Neuron (in vitro differentiated cells): ENCODE measurements around the gene ZNRD2.
A peak's percentile ranks its signal among the peaks of the same experiment; 100 is the strongest.
"Not testable (repeated sequence)": the region's sequence is repeated elsewhere in the genome, so short reads cannot be mapped to it uniquely, and the experiment has no call there.

ENCODE experiments used
- H2AFZ ChIP-seq: one replicate; pipeline ENCODE4 v1.6.1; 2013; ENCODE audit warnings: low read depth, mild to moderate bottlenecking, inconsistent platforms, low read length, moderate library complexity
- H3K27me3 ChIP-seq: one replicate; pipeline ENCODE4 v1.6.1; 2013; ENCODE audit warnings: low read length; ENCODE audit not compliant: insufficient read depth
- H3K36me3 ChIP-seq: one replicate; pipeline ENCODE4 v1.6.1; 2013; ENCODE audit warnings: low read length; ENCODE audit not compliant: insufficient read depth
- H3K4me1 ChIP-seq: one replicate; pipeline ENCODE4 v1.6.1; 2013; ENCODE audit warnings: low read length; ENCODE audit not compliant: insufficient read depth
- H3K4me3 ChIP-seq: 2 replicates; pipeline ENCODE4 v1.5.1; 2013; ENCODE audit warnings: mild to moderate bottlenecking, low read length, moderate library complexity
- H3K9me3 ChIP-seq: one replicate; pipeline ENCODE4 v1.6.1; 2013; ENCODE audit warnings: low read length

Gene ZNRD2

GRCh38 chr11:65564879-65565559 is 5.3 kb upstream of the ZNRD2 start:
- not testable (repeated sequence) for H3K36me3 ChIP-seq, H3K4me3 ChIP-seq, H3K9me3 ChIP-seq, H2AFZ ChIP-seq, H3K27me3 ChIP-seq
- H3K4me1 ChIP-seq = peaks cover 26% of the 10 kb centered on the region

GRCh38 chr11:65565624-65566453 is 4.4 kb upstream of the ZNRD2 start:
- Histone ChIP-seq H3K9me3 (no peaks in the 10 kb centered on the region), H2AFZ (no peak overlapping the region), H3K27me3 (no peaks in the 10 kb centered on the region), H3K4me1 (peaks cover 23% of the 10 kb centered on the region), H3K4me3 (no peak overlapping the region), H3K36me3 (peaks cover 2% of the 10 kb centered on the region)

DNA sequence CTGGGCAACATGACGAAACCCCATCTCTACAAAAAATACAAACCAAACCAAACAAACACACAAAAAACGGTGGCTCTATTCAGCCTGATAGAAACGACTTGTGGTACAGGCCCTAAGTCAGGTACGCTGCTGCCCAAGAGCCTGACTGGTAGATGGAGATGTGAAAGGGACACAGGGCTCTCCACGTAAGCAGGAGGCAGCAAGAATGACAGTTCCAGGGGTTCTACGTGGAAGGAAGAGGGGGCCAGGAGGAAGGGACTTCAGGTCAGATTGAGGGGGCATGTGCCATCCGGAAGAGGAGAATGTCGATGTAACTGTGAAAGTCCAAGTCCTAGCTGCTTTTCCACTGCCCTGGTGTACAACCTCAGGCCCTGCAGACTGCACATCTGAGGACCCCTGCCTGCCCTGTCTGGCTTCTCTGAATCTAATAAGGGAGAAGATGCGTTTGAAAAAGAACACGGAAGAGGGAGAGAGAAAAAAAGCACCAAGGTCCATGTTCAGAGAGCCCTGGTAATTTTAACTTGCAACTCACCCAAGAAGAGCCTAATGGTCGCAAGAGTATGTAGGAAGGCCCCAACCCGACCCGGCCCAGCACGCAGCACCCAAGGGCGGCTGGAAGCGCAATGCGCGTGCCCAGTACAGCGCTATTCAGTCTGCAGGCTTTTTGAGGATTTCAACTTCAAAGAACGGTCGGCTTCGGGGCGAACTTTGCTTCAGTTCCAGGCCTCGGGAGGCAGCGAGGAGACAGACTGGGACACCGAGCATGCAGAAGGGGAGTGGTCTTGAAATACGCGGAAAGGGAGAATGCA is 909 bp upstream of the ZNRD2 start:
- Histone ChIP-seq H3K4me1 (peaks cover 41% of the 10 kb centered on the region), H3K9me3 (no peaks in the 10 kb centered on the region), H2AFZ (peak overlapping the region; percentile 27), H3K36me3 (peaks cover 6% of the 10 kb centered on the region), H3K27me3 (no peaks in the 10 kb centered on the region), H3K4me3 (peak overlapping the region; percentile 73)

GRCh38 chr11:65571420-65571819 is 1.1 kb downstream of the ZNRD2 start:
- Histone ChIP-seq H3K4me3 (peak overlapping the region; percentile 73), H3K27me3 (no peaks in the 10 kb centered on the region)

DNA sequence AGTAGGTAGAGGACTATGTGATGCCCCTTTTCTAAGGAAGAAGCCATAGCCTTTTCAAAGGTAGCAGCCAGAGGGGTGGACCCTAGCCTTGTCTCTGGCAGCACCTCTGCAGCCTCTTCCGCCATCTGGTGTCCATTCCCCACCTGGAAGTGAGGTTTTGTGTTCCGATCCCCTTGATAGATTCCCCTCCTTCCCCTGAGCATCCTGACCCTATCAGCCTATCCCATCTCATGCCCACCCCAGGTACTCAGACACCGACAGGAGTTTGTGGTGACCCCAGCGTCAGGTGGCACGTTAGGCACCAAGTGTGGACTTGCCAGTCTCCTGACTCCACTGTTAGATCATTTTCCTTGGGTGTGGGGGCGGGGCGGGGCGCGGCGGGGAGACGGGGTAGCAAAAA is 1.7 kb downstream of the ZNRD2 start:
- H3K9me3 ChIP-seq = no peaks in the 10 kb centered on the region
- peak overlapping the region; percentile 73 for H3K4me3 ChIP-seq
- peaks cover 13% of the 10 kb centered on the region for H3K36me3 ChIP-seq
- H2AFZ ChIP-seq = no peak overlapping the region
- peaks cover 47% of the 10 kb centered on the region for H3K4me1 ChIP-seq
- H3K27me3 ChIP-seq = no peaks in the 10 kb centered on the region

More at GRCh38 chr11:65571420-65571819, 1.1 kb downstream of the ZNRD2 start:
- Histone ChIP-seq H2AFZ (no peak overlapping the region), H3K4me1 (peaks cover 44% of the 10 kb centered on the region), H3K9me3 (no peaks in the 10 kb centered on the region), H3K36me3 (peaks cover 13% of the 10 kb centered on the region)

DNA sequence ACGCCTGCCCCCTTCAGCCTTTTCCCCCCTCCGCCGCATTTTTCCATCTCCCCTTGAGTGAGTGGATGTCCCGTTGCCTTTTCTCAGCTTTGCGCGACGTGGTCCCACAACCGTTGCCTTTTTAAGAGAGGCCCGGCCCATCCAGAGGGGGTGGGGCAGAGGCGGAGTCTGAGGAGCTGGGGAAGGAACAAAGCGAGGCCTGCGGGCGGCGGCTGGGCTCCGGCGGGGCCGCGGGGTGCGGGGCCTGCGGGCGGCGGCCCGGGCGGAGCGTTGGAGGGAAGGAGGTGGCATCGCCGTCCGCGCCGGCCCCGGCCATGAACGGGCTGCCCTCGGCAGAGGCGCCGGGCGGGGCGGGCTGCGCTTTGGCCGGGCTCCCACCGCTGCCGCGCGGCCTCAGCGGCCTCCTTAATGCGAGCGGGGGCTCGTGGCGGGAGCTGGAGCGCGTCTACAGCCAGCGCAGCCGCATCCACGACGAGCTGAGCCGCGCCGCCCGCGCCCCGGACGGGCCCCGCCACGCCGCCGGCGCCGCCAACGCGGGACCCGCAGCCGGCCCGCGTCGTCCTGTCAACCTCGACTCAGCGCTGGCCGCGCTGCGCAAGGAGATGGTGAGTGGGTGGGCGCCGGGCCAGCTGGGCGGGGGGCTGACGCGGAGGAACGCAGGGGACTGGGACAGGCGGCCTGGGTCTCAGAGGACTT is 2.2 kb downstream of the ZNRD2 start, which contains the start of gene FAM89B:
FAM89B (plus strand) TSS at position 183 of the 696 bp plus-strand sequence; CDS start at position 315, 132 bp downstream.
- H3K4me3 ChIP-seq = peak within 1 kb of the TSS; percentile 73
- H3K4me1 ChIP-seq = peaks cover 51% of the 10 kb centered on the region

GRCh38 chr11:65573391-65574079 is 3.3 kb downstream of the ZNRD2 start:
- Histone ChIP-seq H3K4me1 (peaks cover 60% of the 10 kb centered on the region), H3K27me3 (no peaks in the 10 kb centered on the region), H2AFZ (no peak overlapping the region), H3K4me3 (peak overlapping the region; percentile 73), H3K36me3 (peaks cover 12% of the 10 kb centered on the region), H3K9me3 (no peaks in the 10 kb centered on the region)

More for the DNA sequence above, 2.2 kb downstream of the ZNRD2 start, which contains the start of gene FAM89B:
- no peaks in the 10 kb centered on the region for H3K9me3 ChIP-seq
- H2AFZ ChIP-seq = no peak within 1 kb of the TSS
- H3K36me3 ChIP-seq = peaks cover 13% of the 10 kb centered on the region
- no peaks in the 10 kb centered on the region for H3K27me3 ChIP-seq

DNA sequence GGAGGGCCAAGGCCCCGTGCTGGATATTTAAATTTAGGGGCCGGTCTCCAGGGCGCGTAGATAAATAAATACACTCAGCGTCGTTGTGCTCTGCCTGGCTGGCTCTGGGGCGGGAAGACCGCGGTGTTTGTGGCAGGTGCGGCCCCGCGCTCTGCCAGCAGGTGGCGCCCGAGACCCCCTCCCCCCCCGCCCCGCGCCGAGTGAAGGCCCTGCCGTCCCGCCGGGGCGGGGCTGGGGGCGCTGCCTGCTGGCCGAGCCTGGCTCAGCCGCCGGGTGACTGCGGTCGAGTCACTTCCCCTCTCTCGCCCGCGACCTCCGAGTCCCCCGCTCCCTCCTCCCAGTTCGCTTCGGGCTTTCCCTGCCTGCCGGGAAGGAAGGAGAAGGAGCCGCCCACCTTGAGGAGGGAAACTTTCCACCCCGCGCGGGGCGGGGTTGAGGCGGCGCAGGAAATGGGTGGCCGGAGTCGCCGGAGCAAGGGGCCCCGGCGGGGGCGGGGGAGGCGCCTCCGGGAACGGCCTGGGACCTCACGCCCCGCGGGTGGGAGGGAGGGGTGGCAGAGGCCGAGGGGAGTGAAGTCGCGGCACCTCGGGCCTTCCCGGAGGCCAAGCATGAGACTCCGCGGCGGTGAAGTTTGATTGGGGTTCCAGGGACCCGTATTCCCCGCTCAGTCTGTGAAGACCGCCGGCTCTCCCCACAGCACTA is 4.0 kb downstream of the ZNRD2 start:
- H3K4me3 ChIP-seq = peak overlapping the region; percentile 73
- H3K36me3 ChIP-seq = peaks cover 12% of the 10 kb centered on the region
- H3K4me1 ChIP-seq = peaks cover 56% of the 10 kb centered on the region
- no peak overlapping the region for H2AFZ ChIP-seq
- H3K9me3 ChIP-seq = no peaks in the 10 kb centered on the region
- H3K27me3 ChIP-seq = no peaks in the 10 kb centered on the region

DNA sequence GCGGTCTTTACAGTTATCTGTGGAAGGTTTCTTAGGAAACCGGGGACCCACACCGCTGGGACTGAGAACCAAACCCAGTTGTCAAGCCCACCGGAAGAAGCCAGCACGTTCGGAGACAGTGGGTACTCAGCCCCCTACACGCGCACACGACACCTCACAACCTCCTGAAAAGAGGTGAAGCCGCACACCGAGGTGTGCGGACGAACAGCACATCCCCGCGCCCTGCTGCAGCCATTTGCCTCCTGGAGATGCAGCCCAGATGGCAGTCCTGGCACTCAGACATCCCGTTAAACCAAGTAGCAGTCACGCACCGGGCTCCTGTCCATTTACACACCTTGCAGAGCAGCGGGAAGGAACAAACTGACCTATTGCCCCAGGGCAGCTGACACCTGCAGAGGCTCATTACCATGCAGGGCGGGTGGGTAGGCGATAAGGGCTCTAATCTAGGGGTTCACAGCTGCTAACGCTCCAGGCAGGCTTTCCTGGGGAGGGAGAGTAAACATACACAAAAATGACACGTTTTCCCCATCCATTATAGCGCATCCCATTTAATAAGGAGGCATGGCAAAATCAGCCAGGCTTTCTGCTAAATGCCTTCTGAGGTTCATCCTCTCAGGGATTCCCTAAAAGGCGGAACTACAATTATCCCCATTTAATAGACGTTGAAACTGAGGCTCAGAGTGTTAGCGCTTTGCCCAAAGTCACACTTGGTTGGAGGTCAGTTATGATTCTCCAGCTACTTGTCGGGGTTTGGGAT is 4.7 kb downstream of the ZNRD2 start:
- H3K27me3 ChIP-seq = no peaks in the 10 kb centered on the region
- peaks cover 12% of the 10 kb centered on the region for H3K36me3 ChIP-seq
- H3K9me3 ChIP-seq = no peaks in the 10 kb centered on the region
- H3K4me3 ChIP-seq = no peak overlapping the region
- no peak overlapping the region for H2AFZ ChIP-seq
- H3K4me1 ChIP-seq = peaks cover 52% of the 10 kb centered on the region

- Histone ChIP-seq H3K36me3 (peaks cover 12% of the 10 kb centered on the region), H3K9me3 (no peaks in the 10 kb centered on the region), H3K4me1 (peaks cover 49% of the 10 kb centered on the region), H3K27me3 (no peaks in the 10 kb centered on the region), H3K4me3 (no peak within 1 kb of the TSS), H2AFZ (no peak within 1 kb of the TSS)
These were observed 5.4 kb downstream of the ZNRD2 start, which contains the start of gene EHBP1L1 for GRCh38 chr11:65575568-65576231. Gene EHBP1L1, plus strand, starts transcription at chr11:65576053. Its CDS starts 250 bp downstream, at chr11:65576303.
